Fibroblast of lung (primary cell): ENCODE measurements around the gene C12orf76. TPM values are rescaled to one million over a fixed set of nuclear protein-coding genes. Genes with fewer than 3 reads are reported as not detected.

Experiments
- DNase-seq, 2 donors: peaks; one replicate each; pipeline versions ENCODE4 v3.0.0 to v3.0.0-alpha.2; 2010; ENCODE audit warnings: low read depth in 2 of 2
- H2AFZ ChIP-seq: 2 replicates; pipeline ENCODE4 v1.5.1; 2012; ENCODE audit warnings: low read length, control low read depth, inconsistent platforms
- H3K27ac ChIP-seq: 2 replicates; pipeline ENCODE4 v1.5.1; 2011; ENCODE audit warnings: low read length, control low read depth; ENCODE audit not compliant: insufficient read depth
- H3K27me3 ChIP-seq: 2 replicates; pipeline ENCODE4 v1.5.1; 2011; ENCODE audit warnings: mild to moderate bottlenecking, low read length; ENCODE audit not compliant: control insufficient read depth, insufficient read depth
- H3K36me3 ChIP-seq: 2 replicates; pipeline ENCODE4 v1.5.1; 2011; ENCODE audit warnings: low read length; ENCODE audit not compliant: control insufficient read depth, insufficient read depth
- H3K4me1 ChIP-seq: 2 replicates; pipeline ENCODE4 v1.5.1; 2011; ENCODE audit warnings: low read length; ENCODE audit not compliant: control insufficient read depth, insufficient read depth; ENCODE audit errors: extremely low read depth
- H3K4me2 ChIP-seq: 2 replicates; pipeline ENCODE4 v1.5.1; 2011; ENCODE audit warnings: low read length, control low read depth; ENCODE audit not compliant: insufficient read depth; ENCODE audit errors: extremely low read depth
- H3K4me3 ChIP-seq, 4 experiments: fragments of 200-600 bp in 1 of 4; sonication (generic) in 1 of 4; replicated peaks in 1 of 4; 2 replicates each; pipeline ENCODE4 v1.5.1; 2011 to 2016; ENCODE audit warnings: low read length in 4 of 4, low read depth in 3 of 4, mild to moderate bottlenecking in 3 of 4, control low read depth in 2 of 4, inconsistent platforms in 1 of 4, mixed read lengths in 1 of 4; ENCODE audit not compliant: insufficient read depth in 1 of 4; ENCODE audit errors: control extremely low read depth in 1 of 4
- H3K79me2 ChIP-seq: 2 replicates; pipeline ENCODE4 v1.5.1; 2012; ENCODE audit warnings: mild to moderate bottlenecking, low read length, inconsistent platforms; ENCODE audit not compliant: control insufficient read depth, insufficient read depth
- H3K9ac ChIP-seq: 2 replicates; pipeline ENCODE4 v1.5.1; 2011; ENCODE audit warnings: mild to moderate bottlenecking, low read length, control low read depth; ENCODE audit not compliant: insufficient read depth
- H3K9me3 ChIP-seq: 2 replicates; pipeline ENCODE4 v1.5.1; 2012; ENCODE audit warnings: low read depth, low read length; ENCODE audit not compliant: control insufficient read depth, insufficient read depth
- H4K20me1 ChIP-seq: 2 replicates; pipeline ENCODE4 v1.5.1; 2011; ENCODE audit warnings: low read length; ENCODE audit not compliant: control insufficient read depth, insufficient read depth; ENCODE audit errors: extremely low read depth
- CTCF ChIP-seq, 2 donors: IDR thresholded peaks in 1 of 2; conservative IDR thresholded peaks in 1 of 2; 1 replicate in 1 of 2; 2 replicates in 1 of 2; pipeline ENCODE4 v1.5.1; 2011 to 2012; ENCODE audit warnings: low read length in 2 of 2, control low read depth in 1 of 2, inconsistent platforms in 1 of 2, low read depth in 1 of 2, mild to moderate bottlenecking in 1 of 2
- EZH2 ChIP-seq: IDR thresholded peaks from 2 replicates; pipeline ENCODE4 v1.5.1; 2012; ENCODE audit warnings: low read length, control low read depth, mild to moderate bottlenecking; ENCODE audit errors: missing control alignments
- polyA plus RNA-seq, 2 donors: library from polyadenylated mRNA; depleted of rRNA in 1 of 2; stranded (reverse) in 1 of 2; unstranded in 1 of 2; fragments of >200 nt; gene quantifications; 2 replicates each; pipeline ENCODE4 v1.2.1, GENCODE V29; 2011 to 2012; ENCODE audit warnings: missing spikeins in 1 of 2
- total RNA-seq: library from RNA; depleted of rRNA; stranded (reverse); fragments of >200 nt; gene quantifications from 2 replicates; pipeline ENCODE4 v1.2.1, GENCODE V29; 2014

C12orf76 gene
- total and polyA plus RNA-seq, 2 donors (not counting 1 experiment from before 2014, with no cell fraction given): 8.5 to 20.8 TPM

GRCh38 chr12:109999649-109999971 lies 48.7 kb downstream of the C12orf76 start:
- Histone ChIP-seq H3K27ac (peak overlapping the region; percentile 89), H3K36me3 (peaks cover 10% of the 10 kb centered on the region), H3K4me2 (no peak overlapping the region), H3K79me2 (peaks cover 64% of the 10 kb centered on the region), H3K4me1 (peaks cover 13% of the 10 kb centered on the region), H3K4me3 (peak overlapping the region; percentile 67 to 95 (median 81)), H2AFZ (no peak overlapping the region), H3K27me3 (no peaks in the 10 kb centered on the region), H3K9me3 (no peaks in the 10 kb centered on the region), H4K20me1 (no peaks in the 10 kb centered on the region), H3K9ac (peak overlapping the region; percentile 93)
- no peak for DNase-seq
- no peak for TF ChIP-seq EZH2
- TF ChIP-seq CTCF (conservative IDR thresholded peaks at IDR 0.05 in 1 of 2, IDR thresholded peaks at IDR 0.05 in 1 of 2; ENCODE audit: low read depth in 1 of 2, low read length in 2 of 2): no peak

DNA sequence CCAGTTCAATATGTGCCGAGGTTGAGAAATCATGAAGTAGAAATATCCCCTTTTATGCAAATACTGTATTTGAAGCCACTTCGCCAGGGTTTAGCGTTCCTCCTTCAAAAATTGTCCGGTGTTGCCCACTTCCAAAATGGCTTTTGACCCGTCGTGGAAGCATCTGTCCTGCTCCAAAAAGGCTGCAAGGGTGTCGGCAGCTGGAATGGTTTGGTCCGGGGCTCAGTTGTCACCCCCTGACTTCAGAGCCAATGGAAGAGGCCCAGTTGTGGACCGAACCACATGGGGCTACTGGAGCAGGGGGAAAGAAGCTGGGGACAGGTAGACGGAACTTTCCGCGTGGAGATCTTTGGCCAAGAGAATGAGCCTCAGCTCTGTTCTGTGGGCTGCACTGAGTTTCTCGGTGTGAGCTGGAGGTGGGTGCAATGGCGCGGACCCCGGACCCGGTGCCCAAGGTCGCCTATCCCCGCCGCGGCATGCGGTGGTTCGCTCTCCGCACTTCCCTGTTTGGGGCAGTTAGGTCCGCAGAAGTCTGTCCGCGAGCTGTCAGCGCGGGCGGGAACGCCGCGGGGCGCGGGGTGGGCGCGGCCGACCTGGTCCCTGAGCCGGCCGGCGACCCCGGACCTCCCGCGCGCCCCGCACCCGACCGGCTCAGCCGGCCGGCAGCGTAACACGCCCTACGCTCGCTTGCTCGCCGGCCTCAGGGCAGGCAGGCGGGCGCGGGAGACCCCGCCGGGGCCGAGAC lies 49.2 kb downstream of the C12orf76 start, which contains the start of gene ANKRD13A:
TSS of gene ANKRD13A (plus strand) at position 527 of the 745 bp plus-strand sequence. CDS start 259 bp downstream, outside the sequence.
- TF ChIP-seq EZH2 (no peak), CTCF (conservative IDR thresholded peaks at IDR 0.05 in 1 of 2, IDR thresholded peaks at IDR 0.05 in 1 of 2; ENCODE audit: low read depth in 1 of 2, low read length in 2 of 2) (no peak)
- no peaks in the 10 kb centered on the region for H3K9me3 ChIP-seq
- peaks cover 13% of the 10 kb centered on the region for H3K4me1 ChIP-seq
- H3K27ac ChIP-seq: peak within 1 kb of the TSS; percentile 89
- H3K36me3 ChIP-seq: peaks cover 9% of the 10 kb centered on the region
- no peaks in the 10 kb centered on the region for H3K27me3 ChIP-seq
- peak; percentile 95 to 98 for DNase-seq
- peak within 1 kb of the TSS; percentile 83 for H3K4me2 ChIP-seq
- H4K20me1 ChIP-seq: no peaks in the 10 kb centered on the region
- peaks cover 65% of the 10 kb centered on the region for H3K79me2 ChIP-seq
- peak within 1 kb of the TSS; percentile 85 for H2AFZ ChIP-seq
- H3K9ac ChIP-seq: peak within 1 kb of the TSS; percentile 93
- peak within 1 kb of the TSS; percentile 67 to 95 (median 81) for H3K4me3 ChIP-seq

GRCh38 chr12:109998241-109998903 lies 50.0 kb downstream of the C12orf76 start:
- H3K27me3 ChIP-seq: no peaks in the 10 kb centered on the region
- peak overlapping the region; percentile 89 for H3K27ac ChIP-seq
- H3K9ac ChIP-seq: no peak overlapping the region
- DNase-seq: no peak
- no peaks in the 10 kb centered on the region for H3K9me3 ChIP-seq
- TF ChIP-seq EZH2 (no peak), CTCF (conservative IDR thresholded peaks at IDR 0.05 in 1 of 2, IDR thresholded peaks at IDR 0.05 in 1 of 2; ENCODE audit: low read depth in 1 of 2, low read length in 2 of 2) (no peak)
- H4K20me1 ChIP-seq: no peaks in the 10 kb centered on the region
- H2AFZ ChIP-seq: peak overlapping the region; percentile 79
- H3K4me1 ChIP-seq: peaks cover 14% of the 10 kb centered on the region
- peaks cover 65% of the 10 kb centered on the region for H3K79me2 ChIP-seq
- peak overlapping the region; percentile 53 to 95 (median 74) for H3K4me3 ChIP-seq
- H3K4me2 ChIP-seq: peak overlapping the region; percentile 60
- peaks cover 6% of the 10 kb centered on the region for H3K36me3 ChIP-seq
